PFSK-1 (cell line): Measurements from ENCODE around the gene ACTG2.

Experiments used
- FOXP2 ChIP-seq: optimal IDR thresholded peaks from 2 replicates; pipeline ENCODE3; 2011; ENCODE audit warnings: borderline replicate concordance, control low read depth, inconsistent platforms; ENCODE audit not compliant: insufficient read depth; ENCODE audit errors: extremely low read length, extremely low read depth
- POLR2AphosphoS5 ChIP-seq: IDR thresholded peaks from 2 replicates; pipeline ENCODE4 v1.6.1; 2012; ENCODE audit warnings: low read depth, mild to moderate bottlenecking, control low read depth, low read length, moderate library complexity
- SIN3A ChIP-seq: IDR thresholded peaks from 2 replicates; pipeline ENCODE4 v1.6.1; 2012; ENCODE audit warnings: mild to moderate bottlenecking, low read length, moderate library complexity, borderline replicate concordance; ENCODE audit not compliant: insufficient read depth
- TAF1 ChIP-seq: IDR thresholded peaks from 2 replicates; pipeline ENCODE4 v1.6.1; 2012; ENCODE audit warnings: low read length, control low read depth, borderline replicate concordance; ENCODE audit not compliant: insufficient read depth
- TF ChIP-seq, protein P1 (sequence below), 2 experiments: IDR thresholded peaks; 2 replicates each; pipeline versions ENCODE4 v1.6.1 to v1.8.0; 2011 to 2012; ENCODE audit warnings: low read depth in 2 of 2, low read length in 2 of 2, control low read depth in 1 of 2, inconsistent platforms in 1 of 2, mild to moderate bottlenecking in 1 of 2, moderate library complexity in 1 of 2; ENCODE audit not compliant: insufficient read depth in 1 of 2

ACTG2 gene

GRCh38 chr2:73908689-73909652, 16.2 kb downstream of the ACTG2 start:
- TF ChIP-seq POLR2AphosphoS5: no peak
- TF ChIP-seq TAF1: no peak
- TF ChIP-seq SIN3A: no peak
- TF ChIP-seq, protein P1, sequence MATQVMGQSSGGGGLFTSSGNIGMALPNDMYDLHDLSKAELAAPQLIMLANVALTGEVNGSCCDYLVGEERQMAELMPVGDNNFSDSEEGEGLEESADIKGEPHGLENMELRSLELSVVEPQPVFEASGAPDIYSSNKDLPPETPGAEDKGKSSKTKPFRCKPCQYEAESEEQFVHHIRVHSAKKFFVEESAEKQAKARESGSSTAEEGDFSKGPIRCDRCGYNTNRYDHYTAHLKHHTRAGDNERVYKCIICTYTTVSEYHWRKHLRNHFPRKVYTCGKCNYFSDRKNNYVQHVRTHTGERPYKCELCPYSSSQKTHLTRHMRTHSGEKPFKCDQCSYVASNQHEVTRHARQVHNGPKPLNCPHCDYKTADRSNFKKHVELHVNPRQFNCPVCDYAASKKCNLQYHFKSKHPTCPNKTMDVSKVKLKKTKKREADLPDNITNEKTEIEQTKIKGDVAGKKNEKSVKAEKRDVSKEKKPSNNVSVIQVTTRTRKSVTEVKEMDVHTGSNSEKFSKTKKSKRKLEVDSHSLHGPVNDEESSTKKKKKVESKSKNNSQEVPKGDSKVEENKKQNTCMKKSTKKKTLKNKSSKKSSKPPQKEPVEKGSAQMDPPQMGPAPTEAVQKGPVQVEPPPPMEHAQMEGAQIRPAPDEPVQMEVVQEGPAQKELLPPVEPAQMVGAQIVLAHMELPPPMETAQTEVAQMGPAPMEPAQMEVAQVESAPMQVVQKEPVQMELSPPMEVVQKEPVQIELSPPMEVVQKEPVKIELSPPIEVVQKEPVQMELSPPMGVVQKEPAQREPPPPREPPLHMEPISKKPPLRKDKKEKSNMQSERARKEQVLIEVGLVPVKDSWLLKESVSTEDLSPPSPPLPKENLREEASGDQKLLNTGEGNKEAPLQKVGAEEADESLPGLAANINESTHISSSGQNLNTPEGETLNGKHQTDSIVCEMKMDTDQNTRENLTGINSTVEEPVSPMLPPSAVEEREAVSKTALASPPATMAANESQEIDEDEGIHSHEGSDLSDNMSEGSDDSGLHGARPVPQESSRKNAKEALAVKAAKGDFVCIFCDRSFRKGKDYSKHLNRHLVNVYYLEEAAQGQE (IDR thresholded peaks at IDR 0.05; ENCODE audit: insufficient read depth in 1 of 2, low read depth in 2 of 2, low read length in 2 of 2): no peak
- no peak for TF ChIP-seq FOXP2

DNA sequence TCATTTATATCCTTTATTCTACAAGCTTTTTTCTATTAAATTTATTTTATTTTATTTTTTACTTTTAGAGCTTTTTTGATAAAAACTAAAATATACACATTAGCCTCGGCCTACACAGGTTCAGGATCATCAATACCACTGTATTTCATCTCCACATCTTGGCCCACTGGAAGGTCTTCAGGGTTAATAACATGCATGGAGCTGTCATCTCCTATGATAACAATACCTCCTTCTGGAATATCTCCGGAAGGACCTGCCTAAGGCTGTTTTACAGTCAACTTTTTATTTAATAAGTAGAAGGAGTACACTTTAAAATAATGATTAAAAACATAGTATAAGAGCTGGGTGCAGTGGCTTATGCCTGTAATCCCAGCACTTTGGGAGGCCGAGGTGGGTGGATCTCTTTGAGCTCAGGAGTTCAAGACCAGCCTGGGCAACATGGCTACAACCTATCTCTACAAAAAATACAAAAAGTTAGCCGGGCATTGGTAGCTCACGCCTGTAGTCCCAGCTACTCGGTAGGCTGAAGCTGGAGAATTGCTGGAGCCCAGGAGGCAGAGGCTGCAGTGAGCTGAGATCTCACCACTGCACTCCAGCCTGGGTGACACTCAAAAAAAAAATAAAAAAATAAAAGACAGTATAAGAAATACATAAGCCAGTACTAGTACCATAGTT, 18.2 kb downstream of the ACTG2 start:
- no peak for TF ChIP-seq POLR2AphosphoS5
- TF ChIP-seq FOXP2: no peak
- TF ChIP-seq, protein P1 (IDR thresholded peaks at IDR 0.05; ENCODE audit: insufficient read depth in 1 of 2, low read depth in 2 of 2, low read length in 2 of 2): no peak
- no peak for TF ChIP-seq TAF1
- no peak for TF ChIP-seq SIN3A

GRCh38 chr2:73911548-73912208, 18.9 kb downstream of the ACTG2 start:
- no peak for TF ChIP-seq FOXP2
- no peak for TF ChIP-seq TAF1
- TF ChIP-seq POLR2AphosphoS5: no peak
- TF ChIP-seq SIN3A: no peak
- TF ChIP-seq, protein P1 (IDR thresholded peaks at IDR 0.05; ENCODE audit: insufficient read depth in 1 of 2, low read depth in 2 of 2, low read length in 2 of 2): no peak

DNA sequence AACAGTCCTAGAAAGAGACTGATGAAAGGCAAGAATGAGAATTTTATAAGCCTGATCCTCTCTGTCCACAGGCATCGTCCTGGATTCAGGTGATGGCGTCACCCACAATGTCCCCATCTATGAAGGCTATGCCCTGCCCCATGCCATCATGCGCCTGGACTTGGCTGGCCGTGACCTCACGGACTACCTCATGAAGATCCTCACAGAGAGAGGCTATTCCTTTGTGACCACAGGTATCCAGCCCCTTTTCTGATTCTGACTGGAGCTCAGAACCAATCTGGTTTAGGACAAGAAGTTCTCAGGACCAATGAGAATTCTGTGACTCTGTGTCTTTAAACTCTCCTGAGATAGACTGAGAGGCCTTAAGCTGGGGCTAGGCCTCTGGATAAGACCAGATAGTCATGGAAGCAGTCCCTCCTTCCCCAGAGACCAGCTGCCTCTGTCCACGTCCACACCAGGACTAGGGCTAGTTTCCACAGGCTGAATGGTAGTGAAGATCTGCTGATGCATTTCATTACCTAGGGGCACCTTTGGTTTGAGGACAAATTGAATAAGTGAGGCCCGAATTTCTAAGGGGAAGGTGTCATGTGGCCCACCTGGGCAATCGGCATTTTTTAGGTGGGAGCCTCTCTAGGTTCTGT, 20.7 kb downstream of the ACTG2 start:
- TF ChIP-seq SIN3A (no peak), POLR2AphosphoS5 (no peak), TAF1 (no peak), FOXP2 (no peak)
- TF ChIP-seq, protein P1 (IDR thresholded peaks at IDR 0.05; ENCODE audit: insufficient read depth in 1 of 2, low read depth in 2 of 2, low read length in 2 of 2): no peak
